Right lobe of liver (tissue), 6 donors: ENCODE data around the gene SLC8A2. TPM values are rescaled to one million over a fixed set of nuclear protein-coding genes. Genes with fewer than 3 reads are reported as not detected.

ENCODE experiments used
- ATAC-seq, 4 donors: fragments of 200-7000 bp; cut with Tn5 transposase; one replicate each; pipeline ENCODE4 v1.9.1; 2020; ENCODE audit warnings: mild to moderate bottlenecking in 4 of 4, moderate library complexity in 4 of 4
- DNase-seq, 3 donors: peaks; one replicate each; pipeline ENCODE4 v3.0.0-alpha.2; 2020
- H3K27ac ChIP-seq, 3 donors: fragments of 200-600 bp; one replicate each; pipeline ENCODE4 v1.8.0; 2022
- H3K27me3 ChIP-seq, 2 donors: fragments of 200-600 bp; one replicate each; pipeline ENCODE4 v1.8.0; 2022
- H3K36me3 ChIP-seq, 4 donors: fragments of 200-600 bp; sonication (generic) in 1 of 4; one replicate each; pipeline versions ENCODE4 v1.5.1 to v1.8.0; 2017 to 2022; ENCODE audit warnings: control low read depth in 1 of 4
- H3K4me1 ChIP-seq, 4 donors: fragments of 200-600 bp; sonication (generic) in 1 of 4; one replicate each; pipeline versions ENCODE4 v1.5.1 to v1.8.0; 2017 to 2022; ENCODE audit warnings: control low read depth in 1 of 4
- H3K4me3 ChIP-seq, 3 donors: fragments of 200-600 bp; one replicate each; pipeline ENCODE4 v1.8.0; 2022
- H3K9me3 ChIP-seq, 4 donors: fragments of 200-600 bp; sonication (generic) in 1 of 4; one replicate each; pipeline versions ENCODE4 v1.5.1 to v1.8.0; 2017 to 2022; ENCODE audit warnings: control low read depth in 1 of 4
- CTCF ChIP-seq, 4 donors: fragments of 200-600 bp in 3 of 4; fragments of 450-650 bp in 1 of 4; IDR thresholded peaks; one replicate each; pipeline versions ENCODE4 v1.5.1 to v1.8.0; 2016 to 2022; ENCODE audit warnings: antibody characterized with exemption in 4 of 4, mild to moderate bottlenecking in 2 of 4
- POLR2A ChIP-seq: fragments of 450-650 bp; IDR thresholded peaks from one replicate; pipeline ENCODE4 v1.6.1; 2017; ENCODE audit warnings: antibody characterized with exemption, mild to moderate bottlenecking
- WGBS: methylation state at CpG from one replicate; pipeline ENCODE4 v1.1.6; 2018; ENCODE audit warnings: low coverage, low lambda C conversion rate; ENCODE audit not compliant: insufficient coverage; ENCODE audit errors: missing lambda C conversion rate; 5-methylcytosine and 5-hydroxymethylcytosine counted together
- intact Hi-C, 2 donors: fragments of 100-400 bp; cut with DNase I; formaldehyde crosslinking; loops; one replicate each; pipeline versions ENCODE4 v1.11.2 to v1.14.1; 2022
- total RNA-seq, 6 experiments: library from RNA; depleted of rRNA in 2 of 6; stranded (reverse); fragments of >200 nt in 2 of 6; fragmentation: NEBNext Ultra II Directional in 3 of 6; extraction: Animal tissue kit (Norgen Biotek cat#: 25700) in 3 of 6; gene quantifications; one replicate each; pipeline versions ENCODE4 v1.1.0 to v1.2.4, GENCODE V29; 2016 to 2023
- donor health status: DM: no; HTN: yes; CAD: no.
- donor health status: DM: no; HTN: no; CAD: no.
- donor health status: DM: no; HTN: no; CAD: no.
- donor health status: DM: no; HTN: yes; CAD: no.
- donor health status: DM: no; HTN: yes; CAD: no.

The SLC8A2 gene
- total RNA-seq, 6 experiments from 2014 or later = 0.13 TPM; not detected in 5

- peak in 1 of 3 donors; percentile 75 for DNase-seq
- TF ChIP-seq CTCF (IDR thresholded peaks at IDR 0.05) = no peak
- no peak for TF ChIP-seq POLR2A
- peak in 3 of 4 donors; percentile 22 to 35 (median 27) for ATAC-seq
- Histone ChIP-seq H3K27ac (no peak overlapping the region), H3K27me3 (no peaks in the 10 kb centered on the region), H3K4me1 (peaks cover 0 to 4% (median 2%) of the 10 kb centered on the region in 4 donors), H3K36me3 (peaks cover 0 to 26% (median 7%) of the 10 kb centered on the region in 4 donors), H3K4me3 (no peak overlapping the region), H3K9me3 (no peaks in the 10 kb centered on the region)
- 71% methylated on average over 4 of the region's 11 CpGs for WGBS
- intact Hi-C loops = no loop called here
Observed at GRCh38 chr19:47381653-47382279, 89.9 kb downstream of the SLC8A2 start.

GRCh38 chr19:47381121-47381520 is 90.6 kb downstream of the SLC8A2 start:
- WGBS = 80% methylated on average over 1 of the region's 14 CpGs
- H3K36me3 ChIP-seq = peaks cover 0 to 32% (median 8%) of the 10 kb centered on the region in 4 donors

GRCh38 chr19:47380559-47380958 is 91.1 kb downstream of the SLC8A2 start:
- intact Hi-C loops = no loop called here
- H3K9me3 ChIP-seq = no peaks in the 10 kb centered on the region
- peaks cover 0 to 13% (median 3%) of the 10 kb centered on the region in 4 donors for H3K4me1 ChIP-seq
- WGBS = 100% methylated on average over 1 of the region's 6 CpGs
- no peak overlapping the region for H3K4me3 ChIP-seq
- TF ChIP-seq CTCF (IDR thresholded peaks at IDR 0.05) = no peak
- no peak for TF ChIP-seq POLR2A
- peaks cover 0 to 38% (median 8%) of the 10 kb centered on the region in 4 donors for H3K36me3 ChIP-seq
- H3K27ac ChIP-seq = no peak overlapping the region
- no peaks in the 10 kb centered on the region for H3K27me3 ChIP-seq
- DNase-seq (no peak), ATAC-seq (no peak)

More at GRCh38 chr19:47381121-47381520, 90.6 kb downstream of the SLC8A2 start:
- H3K4me3 ChIP-seq = no peak overlapping the region
- ATAC-seq (no peak), DNase-seq (no peak)
- intact Hi-C loops = no loop called here
- no peaks in the 10 kb centered on the region for H3K27me3 ChIP-seq
- H3K27ac ChIP-seq = no peak overlapping the region
- no peaks in the 10 kb centered on the region for H3K9me3 ChIP-seq
- H3K4me1 ChIP-seq = peaks cover 0 to 11% (median 3%) of the 10 kb centered on the region in 4 donors
- TF ChIP-seq CTCF (IDR thresholded peaks at IDR 0.05) (no peak), POLR2A (no peak)

- Histone ChIP-seq H3K27ac (no peak overlapping the region), H3K27me3 (no peaks in the 10 kb centered on the region), H3K36me3 (peaks cover 0 to 48% (median 8%) of the 10 kb centered on the region in 4 donors), H3K4me3 (no peak overlapping the region), H3K4me1 (peaks cover 0 to 13% (median 3%) of the 10 kb centered on the region in 4 donors), H3K9me3 (no peaks in the 10 kb centered on the region)
- TF ChIP-seq CTCF (IDR thresholded peaks at IDR 0.05) = no peak
- no peak for TF ChIP-seq POLR2A
- intact Hi-C loops = no loop called here
- DNase-seq = no peak
- no peak for ATAC-seq
- WGBS = 100% methylated on average over 3 of the region's 23 CpGs
Observed at GRCh38 chr19:47379381-47379938, 92.2 kb downstream of the SLC8A2 start.
